Measurements from ENCODE around the gene HOXD13.

The HOXD13 gene

GRCh38 chr2:176109946-176110345 lies 17.4 kb downstream of the HOXD13 start (continued):
- no peak for TF ChIP-seq TSHZ2 (CRISPR knock-in tag; IDR thresholded peaks at IDR 0.05)
- no peak for TF ChIP-seq SNAI2 (CRISPR knock-in tag; IDR thresholded peaks at IDR 0.05)
- no peak for TF ChIP-seq OSR1 (CRISPR knock-in tag; IDR thresholded peaks at IDR 0.05)
- TF ChIP-seq ARNTL (CRISPR knock-in tag; IDR thresholded peaks at IDR 0.05; ENCODE audit: borderline replicate concordance, low read depth): no peak
- no peak for TF ChIP-seq CSRNP3 (CRISPR knock-in tag; IDR thresholded peaks at IDR 0.05)
- TF ChIP-seq ZC3H10 (CRISPR knock-in tag; IDR thresholded peaks at IDR 0.05): no peak

- TF ChIP-seq ZNF565 (CRISPR knock-in tag; conservative IDR thresholded peaks at IDR 0.05; ENCODE audit: low read depth) (no peak), POU6F1 (CRISPR knock-in tag; IDR thresholded peaks at IDR 0.05; ENCODE audit: borderline replicate concordance, low read depth) (no peak), ZNF70 (CRISPR knock-in tag; IDR thresholded peaks at IDR 0.05) (no peak), CSRNP3 (CRISPR knock-in tag; IDR thresholded peaks at IDR 0.05) (no peak), TOX (CRISPR knock-in tag; IDR thresholded peaks at IDR 0.05; ENCODE audit: borderline replicate concordance) (no peak), TCF4 (CRISPR knock-in tag; IDR thresholded peaks at IDR 0.05; ENCODE audit: borderline replicate concordance) (no peak), OSR1 (CRISPR knock-in tag; IDR thresholded peaks at IDR 0.05) (no peak), CREB5 (CRISPR knock-in tag; IDR thresholded peaks at IDR 0.05; ENCODE audit: low read depth) (no peak), CSDC2 (CRISPR knock-in tag; IDR thresholded peaks at IDR 0.05) (no peak), ZFP3 (CRISPR knock-in tag; IDR thresholded peaks at IDR 0.05) (no peak), PATZ1 (CRISPR knock-in tag; IDR thresholded peaks at IDR 0.05; ENCODE audit: borderline replicate concordance) (no peak), ZNF8 (CRISPR knock-in tag; IDR thresholded peaks at IDR 0.05) (no peak), BACH2 (CRISPR knock-in tag; IDR thresholded peaks at IDR 0.05; ENCODE audit: borderline replicate concordance) (no peak), TSHZ2 (CRISPR knock-in tag; IDR thresholded peaks at IDR 0.05) (no peak), SNAI2 (CRISPR knock-in tag; IDR thresholded peaks at IDR 0.05) (no peak), ARNTL (CRISPR knock-in tag; IDR thresholded peaks at IDR 0.05; ENCODE audit: borderline replicate concordance, low read depth) (no peak), ISL1 (CRISPR knock-in tag; IDR thresholded peaks at IDR 0.05) (no peak), ZC3H10 (CRISPR knock-in tag; IDR thresholded peaks at IDR 0.05) (no peak)
- ATAC-seq: no peak
Observed at GRCh38 chr2:176110415-176111308, 18.1 kb downstream of the HOXD13 start.
